RWPE2 (cell line): Measurements from ENCODE around the gene CRIM1.

Source experiments
- ATAC-seq: fragments of 200-7000 bp; cut with Tn5 transposase; 3 replicates; pipeline ENCODE4 v1.9.1; 2021; ENCODE audit warnings: low read depth
- DNase-seq: peaks from one replicate; pipeline ENCODE4 v3.0.0-alpha.2; 2020; ENCODE audit warnings: low spot score
- H3K27ac ChIP-seq: fragments of 450-650 bp; 2 replicates; pipeline ENCODE4 v1.5.1; 2017; ENCODE audit warnings: mild to moderate bottlenecking; ENCODE audit not compliant: poor library complexity, severe bottlenecking
- H3K27me3 ChIP-seq: fragments of 250-450 bp; sonication (Bioruptor Pico); 2 replicates; pipeline ENCODE4 v1.5.1; 2021; ENCODE audit warnings: mild to moderate bottlenecking, moderate library complexity; ENCODE audit not compliant: insufficient read depth, poor library complexity, severe bottlenecking
- H3K36me3 ChIP-seq: fragments of 250-450 bp; sonication (Bioruptor Pico); 2 replicates; pipeline ENCODE4 v1.5.1; 2020; ENCODE audit warnings: low read depth, mild to moderate bottlenecking, moderate library complexity
- H3K4me1 ChIP-seq: fragments of 250-450 bp; sonication (Bioruptor Pico); 2 replicates; pipeline ENCODE4 v1.5.1; 2021; ENCODE audit warnings: mild to moderate bottlenecking, moderate library complexity; ENCODE audit not compliant: insufficient read depth, poor library complexity, severe bottlenecking
- H3K4me3 ChIP-seq: fragments of 250-450 bp; sonication (Bioruptor Pico); 2 replicates; pipeline ENCODE4 v1.5.1; 2021; ENCODE audit warnings: mild to moderate bottlenecking, moderate library complexity; ENCODE audit not compliant: severe bottlenecking
- H3K9me3 ChIP-seq: fragments of 250-450 bp; sonication (Bioruptor Pico); 2 replicates; pipeline ENCODE4 v1.5.1; 2021; ENCODE audit warnings: mild to moderate bottlenecking, moderate library complexity; ENCODE audit not compliant: severe bottlenecking
- CTCF ChIP-seq: fragments of 450-650 bp; IDR thresholded peaks from one replicate; pipeline ENCODE4 v1.5.1; 2017; ENCODE audit warnings: mild to moderate bottlenecking, moderate library complexity; ENCODE audit not compliant: poor library complexity, severe bottlenecking

CRIM1 gene

GRCh38 chr2:36461039-36461681 lies 105.6 kb downstream of the CRIM1 start:
- ATAC-seq (peak; percentile 93), DNase-seq (no peak)
- Histone ChIP-seq H3K4me3 (no peak overlapping the region), H3K4me1 (peaks cover 36% of the 10 kb centered on the region), H3K36me3 (peaks cover 60% of the 10 kb centered on the region), H3K27me3 (no peaks in the 10 kb centered on the region), H3K9me3 (no peaks in the 10 kb centered on the region), H3K27ac (peak overlapping the region; percentile 97)
- no peak for TF ChIP-seq CTCF

GRCh38 chr2:36462311-36462935 lies 106.8 kb downstream of the CRIM1 start:
- no peak for ATAC-seq
- Histone ChIP-seq H3K4me3 (no peak overlapping the region), H3K27me3 (no peaks in the 10 kb centered on the region), H3K9me3 (no peaks in the 10 kb centered on the region), H3K4me1 (peaks cover 36% of the 10 kb centered on the region), H3K27ac (peak overlapping the region; percentile 97), H3K36me3 (peaks cover 68% of the 10 kb centered on the region)
- TF ChIP-seq CTCF = no peak
- no peak for DNase-seq

GRCh38 chr2:36463365-36463764 lies 107.8 kb downstream of the CRIM1 start:
- Histone ChIP-seq H3K4me1 (peaks cover 36% of the 10 kb centered on the region), H3K27ac (peak overlapping the region; percentile 97), H3K27me3 (no peaks in the 10 kb centered on the region), H3K36me3 (peaks cover 77% of the 10 kb centered on the region), H3K4me3 (no peak overlapping the region), H3K9me3 (no peaks in the 10 kb centered on the region)
- TF ChIP-seq CTCF = no peak
- DNase-seq (no peak), ATAC-seq (no peak)

GRCh38 chr2:36464006-36464721 lies 108.6 kb downstream of the CRIM1 start:
- peak overlapping the region; percentile 97 for H3K27ac ChIP-seq
- no peaks in the 10 kb centered on the region for H3K27me3 ChIP-seq
- no peak for DNase-seq
- H3K4me3 ChIP-seq = no peak overlapping the region
- ATAC-seq = no peak
- peaks cover 35% of the 10 kb centered on the region for H3K4me1 ChIP-seq
- TF ChIP-seq CTCF = no peak
- peaks cover 85% of the 10 kb centered on the region for H3K36me3 ChIP-seq
- no peaks in the 10 kb centered on the region for H3K9me3 ChIP-seq
